PC-9 (cell line): ENCODE measurements around the gene COX10. TPM values are rescaled to one million over a fixed set of nuclear protein-coding genes. Genes with fewer than 3 reads are reported as not detected.

Experiments used
- BruUV-seq: library from RNA; stranded (reverse); fragments of 400-500 nt; replicated peaks from 2 replicates; lab custom pipeline; 2021; lab: Mats Ljungman, UMichigan
- CTCF ChIA-PET: fragments of 300-600 bp; sonication (Branson Sonifier 250); formaldehyde crosslinking; loops from one replicate; lab custom pipeline; 2022; ENCODE audit warnings: antibody characterized with exemption; lab: Charles Lee
- POLR2A ChIA-PET: fragments of 300-600 bp; sonication (Branson Sonifier 250); formaldehyde crosslinking; loops from one replicate; lab custom pipeline; 2022; ENCODE audit warnings: antibody characterized with exemption; ENCODE audit not compliant: unreplicated experiment; lab: Charles Lee
- DNase-seq, 2 experiments: peaks; one replicate each; pipeline versions ENCODE4 v3.0.0 to v3.0.0-alpha.2; 2015 to 2022; ENCODE audit warnings: mixed read lengths in 1 of 2
- H2AFZ ChIP-seq: fragments of 200-600 bp; sonication (generic); 2 replicates; pipeline ENCODE4 v1.8.1; 2017; ENCODE audit warnings: antibody characterized with exemption
- H3F3A ChIP-seq: fragments of 200-600 bp; sonication (generic); 2 replicates; pipeline ENCODE4 v1.8.1; 2017; ENCODE audit warnings: antibody characterized with exemption, mild to moderate bottlenecking, low read depth; ENCODE audit not compliant: insufficient read depth
- H3K27ac ChIP-seq: fragments of 200-600 bp; sonication (generic); 2 replicates; pipeline ENCODE4 v1.6.1; 2016; ENCODE audit warnings: mixed run types
- H3K27me3 ChIP-seq: fragments of 200-600 bp; sonication (generic); 2 replicates; pipeline ENCODE4 v1.6.1; 2016; ENCODE audit warnings: low read depth, mixed run types; ENCODE audit not compliant: insufficient read depth
- H3K36me3 ChIP-seq: fragments of 200-600 bp; sonication (generic); 2 replicates; pipeline ENCODE4 v1.6.1; 2016; ENCODE audit warnings: low read depth, mixed run types
- H3K4me1 ChIP-seq: fragments of 200-600 bp; sonication (generic); replicated peaks from 2 replicates; pipeline ENCODE4 v1.6.1; 2016; ENCODE audit warnings: mixed run types; ENCODE audit not compliant: insufficient read depth
- H3K4me2 ChIP-seq: fragments of 200-600 bp; sonication (generic); 2 replicates; pipeline ENCODE4 v1.6.1; 2017; ENCODE audit warnings: mixed run types
- H3K4me3 ChIP-seq: fragments of 200-600 bp; sonication (generic); 2 replicates; pipeline ENCODE4 v1.6.1; 2016; ENCODE audit warnings: mixed run types
- H3K79me2 ChIP-seq: fragments of 200-600 bp; sonication (generic); 2 replicates; pipeline ENCODE4 v1.6.1; 2017; ENCODE audit warnings: low read depth, mixed run types
- H3K9me2 ChIP-seq: fragments of 200-600 bp; sonication (generic); 2 replicates; pipeline ENCODE4 v1.8.1; 2017; ENCODE audit warnings: mild to moderate bottlenecking; ENCODE audit not compliant: insufficient read depth
- H3K9me3 ChIP-seq: fragments of 200-600 bp; sonication (generic); 2 replicates; pipeline ENCODE4 v1.8.1; 2016; ENCODE audit warnings: low read depth; ENCODE audit not compliant: insufficient read depth
- H4K20me1 ChIP-seq: fragments of 200-600 bp; sonication (generic); 2 replicates; pipeline ENCODE4 v1.8.1; 2017; ENCODE audit not compliant: insufficient read depth
- EZH2 ChIP-seq: fragments of 200-600 bp; sonication (generic); IDR thresholded peaks from 2 replicates; pipeline ENCODE4 v1.8.0; 2017; ENCODE audit warnings: antibody characterized with exemption, low read depth
- intact Hi-C: fragments of 100-400 bp; cut with micrococcal nuclease; formaldehyde crosslinking; loops from one replicate; pipeline ENCODE4 v1.10.0; 2022; ENCODE audit not compliant: unreplicated experiment
- total RNA-seq: library from RNA; stranded (reverse); gene quantifications from 2 replicates; pipeline ENCODE4 v1.2.3, GENCODE V29; 2021
- TF ChIP-seq, protein P1 (sequence below): fragments of 200-600 bp; sonication (generic); conservative IDR thresholded peaks from 2 replicates; pipeline ENCODE4 v1.6.1; 2017; ENCODE audit warnings: mixed run types, antibody characterized with exemption, mild to moderate bottlenecking, moderate library complexity

Gene COX10
- total RNA-seq, 1 experiment from 2014 or later: 22.6 TPM

DNA sequence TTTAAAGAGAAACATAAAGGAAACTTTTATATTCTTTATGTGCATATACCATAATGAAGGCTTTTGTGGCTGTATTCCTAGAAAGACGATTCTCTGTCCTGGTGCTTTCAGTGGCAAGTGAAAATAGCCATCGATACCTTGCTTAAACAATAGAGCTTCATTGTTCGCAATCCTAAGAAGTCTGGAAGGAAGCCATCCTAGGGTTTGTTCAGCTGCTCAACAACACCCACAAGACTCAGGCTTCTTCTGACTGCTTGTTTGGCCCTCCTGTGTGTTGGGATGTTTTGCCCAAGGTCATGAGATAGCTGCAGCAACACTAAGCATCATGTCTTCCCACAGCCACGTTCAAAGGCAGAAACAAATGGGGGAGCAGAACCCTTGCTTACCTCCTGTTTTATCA is 36.1 kb upstream of the COX10 start:
- CTCF ChIA-PET: no interaction called here
- intact Hi-C loops: no loop called here
- H4K20me1 ChIP-seq: no peaks in the 10 kb centered on the region

DNA sequence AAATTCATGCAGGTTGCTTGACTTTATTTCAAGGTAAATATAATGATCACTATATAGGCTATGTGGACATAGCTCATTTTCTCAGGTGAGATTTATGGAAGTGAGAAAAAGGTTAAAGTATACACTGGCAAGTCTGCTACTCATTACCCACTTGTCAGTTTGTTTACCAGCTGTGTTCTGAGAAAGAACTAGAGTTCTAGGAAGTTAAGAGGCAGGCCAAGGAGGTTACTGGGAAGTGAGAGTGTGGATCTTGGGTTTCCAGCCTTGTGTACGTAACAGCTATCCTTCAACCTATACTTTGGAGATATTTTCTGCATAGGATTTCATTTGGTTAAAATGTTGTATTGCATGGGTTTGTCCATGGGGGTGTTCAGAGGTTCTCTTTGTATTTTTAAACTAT is 31.9 kb upstream of the COX10 start:
- Histone ChIP-seq H4K20me1 (no peaks in the 10 kb centered on the region), H3K36me3 (no peaks in the 10 kb centered on the region), H3K4me3 (no peak overlapping the region), H3K9me3 (no peaks in the 10 kb centered on the region), H3F3A (no peaks in the 10 kb centered on the region), H3K9me2 (no peaks in the 10 kb centered on the region), H2AFZ (no peak overlapping the region), H3K4me1 (no peaks in the 10 kb centered on the region), H3K27ac (no peak overlapping the region), H3K79me2 (no peaks in the 10 kb centered on the region), H3K27me3 (no peaks in the 10 kb centered on the region), H3K4me2 (no peak overlapping the region)
- no TSS peak for BruUV-seq
- TF ChIP-seq, protein P1, sequence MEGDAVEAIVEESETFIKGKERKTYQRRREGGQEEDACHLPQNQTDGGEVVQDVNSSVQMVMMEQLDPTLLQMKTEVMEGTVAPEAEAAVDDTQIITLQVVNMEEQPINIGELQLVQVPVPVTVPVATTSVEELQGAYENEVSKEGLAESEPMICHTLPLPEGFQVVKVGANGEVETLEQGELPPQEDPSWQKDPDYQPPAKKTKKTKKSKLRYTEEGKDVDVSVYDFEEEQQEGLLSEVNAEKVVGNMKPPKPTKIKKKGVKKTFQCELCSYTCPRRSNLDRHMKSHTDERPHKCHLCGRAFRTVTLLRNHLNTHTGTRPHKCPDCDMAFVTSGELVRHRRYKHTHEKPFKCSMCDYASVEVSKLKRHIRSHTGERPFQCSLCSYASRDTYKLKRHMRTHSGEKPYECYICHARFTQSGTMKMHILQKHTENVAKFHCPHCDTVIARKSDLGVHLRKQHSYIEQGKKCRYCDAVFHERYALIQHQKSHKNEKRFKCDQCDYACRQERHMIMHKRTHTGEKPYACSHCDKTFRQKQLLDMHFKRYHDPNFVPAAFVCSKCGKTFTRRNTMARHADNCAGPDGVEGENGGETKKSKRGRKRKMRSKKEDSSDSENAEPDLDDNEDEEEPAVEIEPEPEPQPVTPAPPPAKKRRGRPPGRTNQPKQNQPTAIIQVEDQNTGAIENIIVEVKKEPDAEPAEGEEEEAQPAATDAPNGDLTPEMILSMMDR: no peak
- TF ChIP-seq EZH2: no peak
- POLR2A ChIA-PET: interaction anchor here (0.5 kb wide), 1 partner anchor 1109 kb away, joined by 4 read pairs; no protein-coding TSS in a partner anchor
- CTCF ChIA-PET: interaction anchor here (0.7 kb wide), 1 partner anchor 27 kb away, joined by 3 read pairs; no protein-coding TSS in a partner anchor
- DNase-seq: no peak
- intact Hi-C loops: no loop called here

More for the DNA sequence above, 36.1 kb upstream of the COX10 start:
- no TSS peak for BruUV-seq
- no peaks in the 10 kb centered on the region for H3F3A ChIP-seq
- H3K27me3 ChIP-seq: no peaks in the 10 kb centered on the region
- no peaks in the 10 kb centered on the region for H3K9me2 ChIP-seq
- no peak overlapping the region for H3K4me3 ChIP-seq
- H3K9me3 ChIP-seq: no peaks in the 10 kb centered on the region
- no peak overlapping the region for H3K4me2 ChIP-seq
- POLR2A ChIA-PET: no interaction called here
- H2AFZ ChIP-seq: no peak overlapping the region
- no peak for DNase-seq
- TF ChIP-seq, protein P1: no peak
- TF ChIP-seq EZH2: no peak
- H3K36me3 ChIP-seq: no peaks in the 10 kb centered on the region
- no peaks in the 10 kb centered on the region for H3K79me2 ChIP-seq
- no peak overlapping the region for H3K27ac ChIP-seq
- H3K4me1 ChIP-seq: no peaks in the 10 kb centered on the region

DNA sequence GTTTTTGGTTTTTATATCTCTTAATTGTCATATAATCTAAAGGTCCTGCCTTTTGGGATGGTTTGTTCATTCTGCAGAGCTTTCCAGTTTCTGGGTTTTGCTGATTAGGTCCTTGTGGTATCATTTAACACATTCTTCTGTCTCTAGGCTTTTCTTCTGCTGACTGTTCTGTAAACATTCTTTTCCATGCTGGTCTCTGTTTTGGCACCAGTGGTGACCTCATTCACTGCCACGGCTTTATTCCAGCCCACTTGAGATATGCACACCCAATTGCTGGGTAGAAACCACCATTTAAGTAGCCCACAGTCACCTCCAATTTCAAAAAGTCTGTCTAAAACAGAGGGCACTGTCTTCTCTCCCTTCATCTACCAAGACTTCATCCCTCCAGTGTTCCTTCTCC is 31.1 kb upstream of the COX10 start:
- H3K79me2 ChIP-seq: no peaks in the 10 kb centered on the region
- H3K9me3 ChIP-seq: no peaks in the 10 kb centered on the region
- DNase-seq: no peak
- no peak overlapping the region for H3K4me3 ChIP-seq
- H3K4me1 ChIP-seq: no peaks in the 10 kb centered on the region
- no peak overlapping the region for H2AFZ ChIP-seq
- H3K27me3 ChIP-seq: no peaks in the 10 kb centered on the region
- intact Hi-C loops: no loop called here
- no peak overlapping the region for H3K27ac ChIP-seq
- H3K36me3 ChIP-seq: no peaks in the 10 kb centered on the region
- ChIA-PET CTCF (no interaction called here), POLR2A (no interaction called here)
- no peaks in the 10 kb centered on the region for H3K9me2 ChIP-seq
- no TSS peak for BruUV-seq
- H3K4me2 ChIP-seq: no peak overlapping the region
- TF ChIP-seq, protein P1: no peak
- TF ChIP-seq EZH2: no peak
- H4K20me1 ChIP-seq: no peaks in the 10 kb centered on the region
- H3F3A ChIP-seq: no peaks in the 10 kb centered on the region
